ENCODE measurements around the gene OSBP2. TPM values are rescaled to one million over a fixed set of nuclear protein-coding genes. Genes with fewer than 3 reads are reported as not detected.

Gene OSBP2
- total and polyA plus RNA-seq, 2 experiments from 2014 or later: 2.1 to 2.9 TPM

GRCh38 chr22:30747493-30747892, 52.8 kb downstream of the OSBP2 start (continued):
- TF ChIP-seq CTCF (conservative IDR thresholded peaks at IDR 0.05; ENCODE audit: low read depth in 2 of 2): no peak
- TF ChIP-seq ZNF331 (CRISPR knock-in tag; IDR thresholded peaks at IDR 0.05; ENCODE audit: low read depth): no peak
- TF ChIP-seq JUNB (IDR thresholded peaks at IDR 0.05; ENCODE audit: unreplicated experiment): no peak

GRCh38 chr22:30749272-30749671, 54.6 kb downstream of the OSBP2 start:
- no peak overlapping the region for H2AFZ ChIP-seq
- no peak overlapping the region for H3K4me2 ChIP-seq
- no peaks in the 10 kb centered on the region for H3K36me3 ChIP-seq (ENCODE audit: insufficient read depth)
- no peaks in the 10 kb centered on the region; the same call in 1 of the 2 replicates for H4K20me1 ChIP-seq (replicated peaks; ENCODE audit: insufficient read depth)
- H3K79me2 ChIP-seq (replicated peaks; ENCODE audit: insufficient read depth): no peaks in the 10 kb centered on the region
- Mint-ChIP-seq H3K4me3 (no peak overlapping the region), H3K27me3 (ENCODE audit: insufficient read depth, low read depth, poor library complexity) (peaks cover 3% of the 10 kb centered on the region), H3K4me1 (peaks cover 6% of the 10 kb centered on the region; the same call in 1 of the 3 replicates), H3K9me3 (peaks cover 18% of the 10 kb centered on the region; the same call in 2 of the 3 replicates), H3K27ac (no peak overlapping the region), H3K36me3 (ENCODE audit: low read depth) (peaks cover 9% of the 10 kb centered on the region)
- DNase-seq (ENCODE audit: low spot score) (no peak), ATAC-seq (no peak)
- H3K27ac ChIP-seq (ENCODE audit: low read depth): no peak overlapping the region
- H3K4me3 ChIP-seq: no peak overlapping the region
- no peaks in the 10 kb centered on the region for H3K27me3 ChIP-seq (ENCODE audit: insufficient read depth)
- H3F3A ChIP-seq (replicated peaks; ENCODE audit: low read depth): no peaks in the 10 kb centered on the region
- H3K4me1 ChIP-seq (ENCODE audit: insufficient read depth): no peaks in the 10 kb centered on the region
- H3K9me2 ChIP-seq (ENCODE audit: insufficient read depth): no peaks in the 10 kb centered on the region
- TF ChIP-seq ZNF114 (CRISPR knock-in tag; IDR thresholded peaks at IDR 0.05): no peak
- no peak for TF ChIP-seq EZH2phosphoT487 (IDR thresholded peaks at IDR 0.05; ENCODE audit: unreplicated experiment)
- TF ChIP-seq POLR2AphosphoS5 (IDR thresholded peaks at IDR 0.05; ENCODE audit: low read depth): no peak
- no peak for TF ChIP-seq ETS1 (IDR thresholded peaks at IDR 0.05)
- no peak for TF ChIP-seq ZNF331 (CRISPR knock-in tag; IDR thresholded peaks at IDR 0.05; ENCODE audit: low read depth)
- no peak for TF ChIP-seq EZH2 (IDR thresholded peaks at IDR 0.05; ENCODE audit: low read depth, unreplicated experiment)
- no peak for TF ChIP-seq NANOG (IDR thresholded peaks at IDR 0.05; ENCODE audit: borderline replicate concordance)
- no peak for TF ChIP-seq STAT1 (IDR thresholded peaks at IDR 0.05; ENCODE audit: unreplicated experiment)
- no peak for TF ChIP-seq CREB1 (CRISPR knock-in tag; IDR thresholded peaks at IDR 0.05; ENCODE audit: low read depth)
- TF ChIP-seq CTCF (conservative IDR thresholded peaks at IDR 0.05; ENCODE audit: low read depth in 2 of 2): no peak
- no peak for TF ChIP-seq JUNB (IDR thresholded peaks at IDR 0.05; ENCODE audit: unreplicated experiment)
- TF ChIP-seq ZNF462 (CRISPR knock-in tag; IDR thresholded peaks at IDR 0.05): no peak
